ENCODE measurements around the gene PDE5A. TPM values are rescaled to one million over a fixed set of nuclear protein-coding genes. Genes with fewer than 3 reads are reported as not detected.

Gene PDE5A
- polyA plus RNA-seq, 1 donor (not counting 4 experiments of a cell fraction or from before 2014, with no cell fraction given): 3.6 TPM

DNA sequence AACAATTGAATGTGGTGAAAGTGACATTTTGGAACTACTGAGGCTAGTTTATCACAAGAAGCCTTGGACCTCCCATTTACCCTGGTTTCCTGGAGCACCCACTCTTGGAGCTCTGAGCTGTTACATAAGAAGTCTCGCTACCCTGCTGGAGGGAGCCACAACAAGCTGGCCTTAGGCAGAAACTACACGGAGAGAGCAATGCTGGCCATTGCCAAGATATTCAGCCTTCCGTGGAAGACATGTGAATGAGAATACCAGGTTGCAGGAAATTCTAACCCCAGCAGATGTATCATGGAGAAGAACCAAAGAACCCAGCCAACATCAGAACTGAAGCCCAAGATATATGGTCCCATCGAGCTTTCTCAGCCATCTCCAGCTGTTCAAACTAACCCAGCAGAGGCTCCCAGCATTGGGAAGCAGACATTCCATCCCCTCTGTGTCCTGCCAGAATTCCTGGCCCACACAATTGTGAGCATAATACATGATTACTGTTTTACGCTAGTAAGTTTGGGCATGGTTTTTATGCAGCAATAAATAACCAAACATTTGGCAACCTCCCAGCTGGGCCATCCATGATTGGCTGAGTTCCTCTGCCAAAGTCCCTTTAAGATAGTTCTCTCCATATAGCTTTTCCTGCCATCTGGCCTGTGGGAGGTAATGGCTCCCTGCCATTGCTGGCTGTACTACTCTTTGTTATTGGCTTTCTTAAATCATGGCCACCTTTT, 17.9 kb upstream of the PDE5A start:
- no peak overlapping the region for H3K4me3 ChIP-seq (ENCODE audit: control insufficient read depth in 2 of 3, extremely low read depth in 1 of 3, insufficient read depth in 2 of 3, low read depth in 1 of 3, low read length in 3 of 3)
- no peak overlapping the region for H3K4me2 ChIP-seq (ENCODE audit: control insufficient read depth, extremely low read depth, insufficient read depth, low read depth, low read length)
- no peaks in the 10 kb centered on the region for H3K9me3 ChIP-seq (ENCODE audit: control insufficient read depth, low read depth, low read length)
- H3K27me3 ChIP-seq (ENCODE audit: control insufficient read depth, extremely low read depth, insufficient read depth, low read length): no peaks in the 10 kb centered on the region
- no peak overlapping the region for H3K9ac ChIP-seq (ENCODE audit: control insufficient read depth, extremely low read depth, insufficient read depth, low read length)
- no peaks in the 10 kb centered on the region for H3K36me3 ChIP-seq (ENCODE audit: control insufficient read depth in 2 of 2, extremely low read depth in 1 of 2, insufficient read depth in 2 of 2, low read length in 2 of 2)
- H3K9me1 ChIP-seq (ENCODE audit: control insufficient read depth, extremely low read depth, insufficient read depth, low read length): no peaks in the 10 kb centered on the region
- H2AFZ ChIP-seq (ENCODE audit: control insufficient read depth, low read length): no peak overlapping the region
- H3K4me1 ChIP-seq (ENCODE audit: control insufficient read depth, extremely low read depth, insufficient read depth, low read length): no peaks in the 10 kb centered on the region
- dilution Hi-C loops (cut with MboI; ENCODE audit: extremely low pct_ligation_motif_present, low sequenced_read_pairs): no loop called here
- no peak for TF ChIP-seq EZH2 (IDR thresholded peaks at IDR 0.05; ENCODE audit: low read length)
- TF ChIP-seq, protein P1, sequence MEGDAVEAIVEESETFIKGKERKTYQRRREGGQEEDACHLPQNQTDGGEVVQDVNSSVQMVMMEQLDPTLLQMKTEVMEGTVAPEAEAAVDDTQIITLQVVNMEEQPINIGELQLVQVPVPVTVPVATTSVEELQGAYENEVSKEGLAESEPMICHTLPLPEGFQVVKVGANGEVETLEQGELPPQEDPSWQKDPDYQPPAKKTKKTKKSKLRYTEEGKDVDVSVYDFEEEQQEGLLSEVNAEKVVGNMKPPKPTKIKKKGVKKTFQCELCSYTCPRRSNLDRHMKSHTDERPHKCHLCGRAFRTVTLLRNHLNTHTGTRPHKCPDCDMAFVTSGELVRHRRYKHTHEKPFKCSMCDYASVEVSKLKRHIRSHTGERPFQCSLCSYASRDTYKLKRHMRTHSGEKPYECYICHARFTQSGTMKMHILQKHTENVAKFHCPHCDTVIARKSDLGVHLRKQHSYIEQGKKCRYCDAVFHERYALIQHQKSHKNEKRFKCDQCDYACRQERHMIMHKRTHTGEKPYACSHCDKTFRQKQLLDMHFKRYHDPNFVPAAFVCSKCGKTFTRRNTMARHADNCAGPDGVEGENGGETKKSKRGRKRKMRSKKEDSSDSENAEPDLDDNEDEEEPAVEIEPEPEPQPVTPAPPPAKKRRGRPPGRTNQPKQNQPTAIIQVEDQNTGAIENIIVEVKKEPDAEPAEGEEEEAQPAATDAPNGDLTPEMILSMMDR (optimal IDR thresholded peaks at IDR 0.05 in 1 of 3, IDR thresholded peaks at IDR 0.05 in 1 of 3, conservative IDR thresholded peaks at IDR 0.05 in 1 of 3; ENCODE audit: extremely low read depth in 1 of 3, insufficient read depth in 2 of 3, low read length in 3 of 3): no peak
- DNase-seq (ENCODE audit: low read depth, low spot score): no peak
- H3K27ac ChIP-seq (ENCODE audit: control insufficient read depth, insufficient read depth, low read length): no peak overlapping the region
- no peak for FAIRE-seq
- H3K79me2 ChIP-seq (ENCODE audit: control insufficient read depth, insufficient read depth, low read length): no peaks in the 10 kb centered on the region
- H4K20me1 ChIP-seq (ENCODE audit: control insufficient read depth, extremely low read depth, insufficient read depth, low read length): no peaks in the 10 kb centered on the region

DNA sequence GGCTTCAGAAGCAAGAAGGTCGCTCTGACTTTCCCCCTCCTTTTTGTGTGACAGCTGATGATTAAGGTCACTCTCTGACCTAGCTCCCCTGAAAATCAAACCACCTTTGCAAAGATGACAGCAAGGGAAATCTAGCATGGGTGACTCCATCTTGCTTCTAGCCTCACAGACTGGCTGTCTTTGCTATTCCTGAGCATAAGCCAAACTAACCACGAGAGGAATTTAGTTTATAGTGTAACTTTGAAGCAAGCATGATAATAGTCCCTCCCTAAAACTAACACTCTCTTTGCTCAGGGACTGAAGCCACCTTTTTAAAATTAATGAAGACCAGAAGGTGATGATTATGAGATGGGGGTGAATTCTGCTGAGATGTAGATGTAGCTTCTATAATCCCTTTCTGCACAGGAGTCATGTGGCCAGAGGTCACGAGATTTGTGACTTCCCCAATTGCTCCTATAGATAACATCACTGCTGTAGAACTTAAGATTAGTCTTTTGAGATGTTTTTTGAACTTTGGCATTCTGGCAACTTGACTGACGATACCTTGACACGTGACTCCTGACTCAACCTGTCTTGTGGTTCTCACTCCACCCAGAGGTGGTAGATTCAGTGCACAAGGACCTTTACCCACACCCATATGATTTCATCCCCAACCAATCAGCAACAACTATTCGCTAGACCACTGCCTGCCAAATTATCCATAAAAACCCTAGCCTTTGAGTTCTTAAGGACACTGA, 14.9 kb upstream of the PDE5A start:
- H2AFZ ChIP-seq (ENCODE audit: control insufficient read depth, low read length): no peak overlapping the region
- TF ChIP-seq, protein P1 (optimal IDR thresholded peaks at IDR 0.05 in 1 of 3, IDR thresholded peaks at IDR 0.05 in 1 of 3, conservative IDR thresholded peaks at IDR 0.05 in 1 of 3; ENCODE audit: extremely low read depth in 1 of 3, insufficient read depth in 2 of 3, low read length in 3 of 3): no peak
- no peak for TF ChIP-seq EZH2 (IDR thresholded peaks at IDR 0.05; ENCODE audit: low read length)
- no peaks in the 10 kb centered on the region for H3K9me3 ChIP-seq (ENCODE audit: control insufficient read depth, low read depth, low read length)
- H3K9me1 ChIP-seq (ENCODE audit: control insufficient read depth, extremely low read depth, insufficient read depth, low read length): no peaks in the 10 kb centered on the region
- H3K36me3 ChIP-seq (ENCODE audit: control insufficient read depth in 2 of 2, extremely low read depth in 1 of 2, insufficient read depth in 2 of 2, low read length in 2 of 2): no peaks in the 10 kb centered on the region
- no peak overlapping the region for H3K9ac ChIP-seq (ENCODE audit: control insufficient read depth, extremely low read depth, insufficient read depth, low read length)
- no peak overlapping the region for H3K4me2 ChIP-seq (ENCODE audit: control insufficient read depth, extremely low read depth, insufficient read depth, low read depth, low read length)
- H3K27ac ChIP-seq (ENCODE audit: control insufficient read depth, insufficient read depth, low read length): no peak overlapping the region
- no peaks in the 10 kb centered on the region for H3K79me2 ChIP-seq (ENCODE audit: control insufficient read depth, insufficient read depth, low read length)
- FAIRE-seq: no peak
- dilution Hi-C loops (cut with MboI; ENCODE audit: extremely low pct_ligation_motif_present, low sequenced_read_pairs): no loop called here
- H3K4me1 ChIP-seq (ENCODE audit: control insufficient read depth, extremely low read depth, insufficient read depth, low read length): no peaks in the 10 kb centered on the region
- H3K27me3 ChIP-seq (ENCODE audit: control insufficient read depth, extremely low read depth, insufficient read depth, low read length): no peaks in the 10 kb centered on the region
- no peak for DNase-seq (ENCODE audit: low read depth, low spot score)
- H3K4me3 ChIP-seq (ENCODE audit: control insufficient read depth in 2 of 3, extremely low read depth in 1 of 3, insufficient read depth in 2 of 3, low read depth in 1 of 3, low read length in 3 of 3): no peak overlapping the region
- H4K20me1 ChIP-seq (ENCODE audit: control insufficient read depth, extremely low read depth, insufficient read depth, low read length): no peaks in the 10 kb centered on the region

Measured in keratinocyte (primary cell).